ENCODE measurements around the gene ZWILCH. TPM values are rescaled to one million over a fixed set of nuclear protein-coding genes. Genes with fewer than 3 reads are reported as not detected.

ZWILCH gene

DNA sequence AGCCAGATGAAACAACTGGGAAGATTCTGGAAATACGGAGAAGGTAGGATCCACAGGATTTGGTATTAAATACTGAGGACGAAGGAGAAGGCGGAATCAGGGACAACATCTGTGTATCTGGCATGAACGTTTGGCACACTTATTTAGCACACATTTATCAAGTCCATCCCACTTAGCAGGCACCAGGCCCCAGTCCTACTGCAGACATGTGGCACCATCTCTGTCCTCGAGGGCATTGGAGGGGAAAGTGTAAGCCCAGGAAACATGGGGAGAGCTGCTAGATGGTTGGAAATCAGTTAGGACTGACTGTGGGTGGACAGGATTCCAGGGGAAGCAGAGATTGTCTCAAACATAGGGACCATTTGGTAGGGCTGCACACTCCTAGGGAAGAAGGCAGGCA lies 89.7 kb downstream of the ZWILCH start:
- WGBS (ENCODE audit: extremely low coverage, insufficient coverage, low lambda C conversion rate), result no CpG with 5 or more reads among the region's 5 CpGs

GRCh38 chr15:66595332-66595731 lies 90.2 kb downstream of the ZWILCH start:
- Histone ChIP-seq H2BK15ac (replicated peaks; ENCODE audit: low read depth) (no peak overlapping the region), H3K4me2 (ENCODE audit: low read length) (no peak overlapping the region), H3K23ac (ENCODE audit: low read length) (no peak overlapping the region), H2BK5ac (ENCODE audit: low read length) (no peak overlapping the region), H3K79me2 (ENCODE audit: control insufficient read depth, insufficient read depth, low read length) (no peaks in the 10 kb centered on the region), H3K4me1 (ENCODE audit: control insufficient read depth, low read depth, low read length) (peaks cover 21% of the 10 kb centered on the region), H3K27me3 (ENCODE audit: insufficient read depth, low read length, poor library complexity) (no peaks in the 10 kb centered on the region), H3K4me3 (ENCODE audit: low read length) (no peak overlapping the region), H3K79me1 (ENCODE audit: low read length) (no peaks in the 10 kb centered on the region), H3K27ac (ENCODE audit: low read depth, low read length) (no peak overlapping the region), H3K9ac (ENCODE audit: low read length) (no peak overlapping the region), H4K5ac (ENCODE audit: low read length) (no peak overlapping the region), H2AK5ac (ENCODE audit: low read length) (no peak overlapping the region), H4K8ac (ENCODE audit: low read depth, low read length) (no peak overlapping the region), H3K18ac (ENCODE audit: low read length) (no peak overlapping the region), H3K4ac (ENCODE audit: low read depth, low read length) (no peak overlapping the region), H2BK120ac (ENCODE audit: low read depth, low read length) (no peak overlapping the region), H3K56ac (ENCODE audit: low read length) (no peak overlapping the region), H3K36me3 (ENCODE audit: control insufficient read depth, insufficient read depth, low read length) (no peaks in the 10 kb centered on the region)
- DNase-seq, result no peak

More for the DNA sequence above, 89.7 kb downstream of the ZWILCH start:
- no peak overlapping the region for H3K23ac ChIP-seq (ENCODE audit: low read length)
- no peak overlapping the region for H2BK15ac ChIP-seq (replicated peaks; ENCODE audit: low read depth)
- no peak overlapping the region for H4K8ac ChIP-seq (ENCODE audit: low read depth, low read length)
- H2AK5ac ChIP-seq (ENCODE audit: low read length), result peak overlapping the region; percentile 61
- H3K4me3 ChIP-seq (ENCODE audit: low read length), result no peak overlapping the region
- H3K4ac ChIP-seq (ENCODE audit: low read depth, low read length), result no peak overlapping the region
- peaks cover 21% of the 10 kb centered on the region for H3K4me1 ChIP-seq (ENCODE audit: control insufficient read depth, low read depth, low read length)
- H3K56ac ChIP-seq (ENCODE audit: low read length), result no peak overlapping the region
- H3K79me2 ChIP-seq (ENCODE audit: control insufficient read depth, insufficient read depth, low read length), result no peaks in the 10 kb centered on the region
- H3K27me3 ChIP-seq (ENCODE audit: insufficient read depth, low read length, poor library complexity), result no peaks in the 10 kb centered on the region
- no peaks in the 10 kb centered on the region for H3K36me3 ChIP-seq (ENCODE audit: control insufficient read depth, insufficient read depth, low read length)
- DNase-seq, result no peak
- H3K4me2 ChIP-seq (ENCODE audit: low read length), result no peak overlapping the region
- no peak overlapping the region for H2BK120ac ChIP-seq (ENCODE audit: low read depth, low read length)
- no peak overlapping the region for H4K5ac ChIP-seq (ENCODE audit: low read length)
- H3K9ac ChIP-seq (ENCODE audit: low read length), result no peak overlapping the region
- H3K27ac ChIP-seq (ENCODE audit: low read depth, low read length), result no peak overlapping the region
- H2BK5ac ChIP-seq (ENCODE audit: low read length), result no peak overlapping the region
- no peaks in the 10 kb centered on the region for H3K79me1 ChIP-seq (ENCODE audit: low read length)
- no peak overlapping the region for H3K18ac ChIP-seq (ENCODE audit: low read length)

DNA sequence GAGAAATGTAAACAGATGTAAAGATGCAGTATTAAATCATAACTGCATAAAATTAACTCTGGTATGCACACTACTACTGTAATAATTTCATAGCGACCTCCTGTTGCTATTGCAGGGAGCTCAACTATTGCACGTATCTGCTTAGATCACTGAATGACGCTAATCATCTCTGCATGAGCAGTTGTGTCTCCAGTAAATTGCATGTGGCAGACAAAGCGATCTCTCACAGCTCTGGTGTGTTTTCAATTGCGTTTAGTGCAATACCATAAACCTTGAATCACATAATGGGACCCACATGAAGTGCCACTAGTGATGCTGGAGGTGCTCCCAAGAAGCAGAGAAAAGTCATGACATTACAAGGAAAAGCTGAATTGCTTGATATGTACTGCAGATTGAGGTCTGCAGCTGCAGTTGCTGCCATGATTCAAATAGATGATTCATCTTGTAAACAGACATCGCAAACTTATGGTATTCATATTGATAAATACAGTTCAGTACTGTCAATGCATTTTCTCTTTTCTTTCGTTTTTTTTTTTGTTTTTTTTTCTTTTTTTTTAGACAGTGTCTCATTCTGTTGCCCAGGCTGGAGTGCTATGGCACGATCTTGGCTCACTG lies 90.9 kb downstream of the ZWILCH start:
- WGBS (ENCODE audit: extremely low coverage, insufficient coverage, low lambda C conversion rate), result no CpG with 5 or more reads among the region's 8 CpGs
- Histone ChIP-seq H4K8ac (ENCODE audit: low read depth, low read length) (no peak overlapping the region), H4K5ac (ENCODE audit: low read length) (no peak overlapping the region), H3K9ac (ENCODE audit: low read length) (no peak overlapping the region), H3K23ac (ENCODE audit: low read length) (no peak overlapping the region), H3K79me2 (ENCODE audit: control insufficient read depth, insufficient read depth, low read length) (no peaks in the 10 kb centered on the region), H2AK5ac (ENCODE audit: low read length) (no peak overlapping the region), H3K18ac (ENCODE audit: low read length) (no peak overlapping the region), H3K36me3 (ENCODE audit: control insufficient read depth, insufficient read depth, low read length) (no peaks in the 10 kb centered on the region), H2BK15ac (replicated peaks; ENCODE audit: low read depth) (no peak overlapping the region), H3K4ac (ENCODE audit: low read depth, low read length) (no peak overlapping the region), H3K27me3 (ENCODE audit: insufficient read depth, low read length, poor library complexity) (no peaks in the 10 kb centered on the region), H3K4me1 (ENCODE audit: control insufficient read depth, low read depth, low read length) (peaks cover 17% of the 10 kb centered on the region), H3K56ac (ENCODE audit: low read length) (no peak overlapping the region), H2BK5ac (ENCODE audit: low read length) (no peak overlapping the region), H3K27ac (ENCODE audit: low read depth, low read length) (no peak overlapping the region), H3K4me2 (ENCODE audit: low read length) (no peak overlapping the region), H3K4me3 (ENCODE audit: low read length) (no peak overlapping the region), H2BK120ac (ENCODE audit: low read depth, low read length) (no peak overlapping the region), H3K79me1 (ENCODE audit: low read length) (no peaks in the 10 kb centered on the region)
- DNase-seq, result no peak

GRCh38 chr15:66598095-66598815 lies 93.1 kb downstream of the ZWILCH start:
- no peak overlapping the region for H2BK120ac ChIP-seq (ENCODE audit: low read depth, low read length)
- no peak overlapping the region for H2BK5ac ChIP-seq (ENCODE audit: low read length)
- H3K27ac ChIP-seq (ENCODE audit: low read depth, low read length), result no peak overlapping the region
- no CpG with 5 or more reads among the region's 14 CpGs for WGBS (ENCODE audit: extremely low coverage, insufficient coverage, low lambda C conversion rate)
- no peak overlapping the region for H4K5ac ChIP-seq (ENCODE audit: low read length)
- H3K4ac ChIP-seq (ENCODE audit: low read depth, low read length), result no peak overlapping the region
- no peak overlapping the region for H2AK5ac ChIP-seq (ENCODE audit: low read length)
- H3K27me3 ChIP-seq (ENCODE audit: insufficient read depth, low read length, poor library complexity), result no peaks in the 10 kb centered on the region
- H3K79me2 ChIP-seq (ENCODE audit: control insufficient read depth, insufficient read depth, low read length), result no peaks in the 10 kb centered on the region
- no peak for DNase-seq
- peaks cover 6% of the 10 kb centered on the region for H3K4me1 ChIP-seq (ENCODE audit: control insufficient read depth, low read depth, low read length)
- no peak overlapping the region for H4K8ac ChIP-seq (ENCODE audit: low read depth, low read length)
- no peak overlapping the region for H3K23ac ChIP-seq (ENCODE audit: low read length)
- H3K79me1 ChIP-seq (ENCODE audit: low read length), result no peaks in the 10 kb centered on the region
- no peak overlapping the region for H3K56ac ChIP-seq (ENCODE audit: low read length)
- H3K4me2 ChIP-seq (ENCODE audit: low read length), result no peak overlapping the region
- no peak overlapping the region for H2BK15ac ChIP-seq (replicated peaks; ENCODE audit: low read depth)
- no peak overlapping the region for H3K4me3 ChIP-seq (ENCODE audit: low read length)
- no peak overlapping the region for H3K18ac ChIP-seq (ENCODE audit: low read length)
- no peaks in the 10 kb centered on the region for H3K36me3 ChIP-seq (ENCODE audit: control insufficient read depth, insufficient read depth, low read length)
- H3K9ac ChIP-seq (ENCODE audit: low read length), result no peak overlapping the region

Small RNA genes within 50 kb of the gene (small RNA-seq; reads per million reads assigned to genes)
- gene MIR4512 (ENCODE audit: insufficient read depth) (0.72 reads per million), gene RF01159 (ENCODE audit: insufficient read depth) (not detected), gene SNORD16 (ENCODE audit: insufficient read depth) (not detected), gene SNORD18A (ENCODE audit: insufficient read depth) (not detected), gene SNORD18B (ENCODE audit: insufficient read depth) (not detected), gene SNORD18C (ENCODE audit: insufficient read depth) (not detected)

All from mesendoderm (in vitro differentiated cells).